Retinal pigment epithelial cell (primary cell): Measurements from ENCODE around the gene PDHX.

Source experiments
- DNase-seq: peaks from one replicate; pipeline ENCODE4 v3.0.0-alpha.2; 2010; ENCODE audit warnings: low read depth
- H3K4me3 ChIP-seq: 2 replicates; pipeline ENCODE4 v1.5.1; 2011; ENCODE audit warnings: mild to moderate bottlenecking, low read length, control low read depth, moderate library complexity
- CTCF ChIP-seq: conservative IDR thresholded peaks from 2 replicates; pipeline ENCODE4 v1.5.1; 2011; ENCODE audit warnings: low read depth, low read length, control low read depth, inconsistent platforms

The PDHX gene

GRCh38 chr11:34936945-34937629, 20.7 kb downstream of the PDHX start:
- no peak for DNase-seq
- H3K4me3 ChIP-seq = no peak overlapping the region
- no peak for TF ChIP-seq CTCF

- no peak for TF ChIP-seq CTCF
- DNase-seq = no peak
- H3K4me3 ChIP-seq = no peak overlapping the region
These were observed 22.2 kb downstream of the PDHX start for GRCh38 chr11:34938611-34939010.

GRCh38 chr11:34940026-34940677, 23.7 kb downstream of the PDHX start:
- TF ChIP-seq CTCF = no peak
- DNase-seq = no peak
- no peak overlapping the region for H3K4me3 ChIP-seq

- no peak for DNase-seq
- H3K4me3 ChIP-seq = no peak overlapping the region
- no peak for TF ChIP-seq CTCF
These were observed 25.3 kb downstream of the PDHX start for GRCh38 chr11:34941688-34942087.

GRCh38 chr11:34944692-34945091, 28.3 kb downstream of the PDHX start:
- no peak for TF ChIP-seq CTCF
- DNase-seq = no peak
- H3K4me3 ChIP-seq = no peak overlapping the region

GRCh38 chr11:34948696-34949095, 32.3 kb downstream of the PDHX start:
- H3K4me3 ChIP-seq = no peak overlapping the region
- no peak for TF ChIP-seq CTCF
- no peak for DNase-seq

- H3K4me3 ChIP-seq = no peak overlapping the region
- TF ChIP-seq CTCF = no peak
- DNase-seq = no peak
These were observed 37.5 kb downstream of the PDHX start for GRCh38 chr11:34953955-34954354.
